A673 (cell line): ENCODE measurements around the gene ABHD16A. TPM values are rescaled to one million over a fixed set of nuclear protein-coding genes. Genes with fewer than 3 reads are reported as not detected.

Experiments
- BruUV-seq: library from RNA; stranded (reverse); fragments of 400-500 nt; replicated peaks from 2 replicates; lab custom pipeline; 2021; lab: Mats Ljungman, UMichigan
- CTCF ChIA-PET: fragments of 300-600 bp; sonication (Branson Sonifier 250); formaldehyde crosslinking; loops from one replicate; lab custom pipeline; 2022; ENCODE audit warnings: antibody characterized with exemption; lab: Charles Lee
- POLR2A ChIA-PET: fragments of 300-600 bp; sonication (Branson Sonifier 250); formaldehyde crosslinking; loops from one replicate; lab custom pipeline; 2022; ENCODE audit warnings: antibody characterized with exemption; ENCODE audit not compliant: low non-redundant PET; lab: Charles Lee
- DNase-seq: peaks from one replicate; pipeline ENCODE4 v3.0.0-alpha.2; 2015; ENCODE audit warnings: low spot score
- H3K27ac ChIP-seq: fragments of 200-600 bp; sonication (generic); 2 replicates; pipeline ENCODE4 v1.5.1; 2016; ENCODE audit warnings: mixed run types, low read depth, mild to moderate bottlenecking, mixed read lengths, antibody characterized with exemption, low read length; ENCODE audit not compliant: poor library complexity, severe bottlenecking
- H3K27me3 ChIP-seq: fragments of 200-600 bp; sonication (generic); replicated peaks from 2 replicates; pipeline ENCODE4 v1.6.1; 2017; ENCODE audit warnings: mixed run types, low read depth, mild to moderate bottlenecking, mixed read lengths, antibody characterized with exemption, low read length; ENCODE audit not compliant: insufficient read depth, poor library complexity
- H3K36me3 ChIP-seq: fragments of 200-600 bp; sonication (generic); 2 replicates; pipeline ENCODE4 v1.6.1; 2016; ENCODE audit warnings: mixed run types, mild to moderate bottlenecking, mixed read lengths, antibody characterized with exemption, low read length; ENCODE audit not compliant: insufficient read depth, poor library complexity, severe bottlenecking
- H3K4me1 ChIP-seq: fragments of 200-600 bp; sonication (generic); 2 replicates; pipeline ENCODE4 v1.6.1; 2017; ENCODE audit warnings: mixed run types, mild to moderate bottlenecking, mixed read lengths, antibody characterized with exemption, low read length; ENCODE audit not compliant: insufficient read depth, poor library complexity, severe bottlenecking
- H3K4me3 ChIP-seq: fragments of 200-600 bp; sonication (generic); 2 replicates; pipeline ENCODE4 v1.5.1; 2016; ENCODE audit warnings: low read depth, mixed run types, mild to moderate bottlenecking, mixed read lengths, low read length; ENCODE audit not compliant: poor library complexity, severe bottlenecking
- H3K9me3 ChIP-seq: fragments of 200-600 bp; sonication (generic); 2 replicates; pipeline ENCODE4 v1.6.1; 2016; ENCODE audit warnings: mixed run types, low read depth, mild to moderate bottlenecking, mixed read lengths, antibody characterized with exemption, low read length; ENCODE audit not compliant: poor library complexity, severe bottlenecking
- EZH2 ChIP-seq: fragments of 200-600 bp; sonication (generic); IDR thresholded peaks from 2 replicates; pipeline ENCODE4 v1.6.1; 2017; ENCODE audit warnings: borderline replicate concordance, low read depth, mild to moderate bottlenecking, mixed read lengths, antibody characterized with exemption, low read length; ENCODE audit not compliant: poor library complexity, severe bottlenecking
- intact Hi-C: fragments of 100-400 bp; cut with micrococcal nuclease; formaldehyde crosslinking; loops from one replicate; pipeline ENCODE4 v1.10.0; 2022; ENCODE audit not compliant: unreplicated experiment
- total RNA-seq: library from RNA; stranded (reverse); gene quantifications from 2 replicates; pipeline ENCODE4 v1.2.3, GENCODE V29; 2021
- TF ChIP-seq, protein P1 (sequence below): fragments of 300-800, 200-600 bp; sonication (generic); conservative IDR thresholded peaks from 2 replicates; pipeline ENCODE4 v1.5.1; 2017; ENCODE audit warnings: low read depth, mild to moderate bottlenecking, antibody characterized with exemption, low read length, moderate library complexity, mixed read lengths

Gene ABHD16A
- total RNA-seq, 1 experiment from 2014 or later, result 45.6 TPM

DNA sequence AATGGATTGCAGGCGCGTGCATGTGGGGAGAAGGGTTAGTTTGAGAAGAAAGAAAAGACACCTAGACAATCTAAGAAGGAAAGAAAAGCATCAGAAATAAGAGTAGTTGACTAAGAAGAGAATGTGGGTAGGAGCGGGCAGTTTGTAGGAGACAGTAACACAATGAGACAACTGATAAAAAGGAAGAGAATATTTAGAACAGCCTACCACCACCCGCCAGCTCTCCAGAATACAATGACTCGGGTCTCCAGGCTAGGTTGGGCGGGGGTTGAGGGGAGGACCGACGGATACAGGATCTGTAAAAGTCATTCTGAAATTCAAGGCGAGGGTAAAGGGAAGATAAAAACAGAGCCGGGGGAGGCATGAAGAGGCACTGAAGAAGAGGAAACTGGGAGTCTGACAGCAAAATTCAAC lies 712 bp downstream of the ABHD16A start:
- no TSS peak for BruUV-seq
- Histone ChIP-seq H3K4me1 (peaks cover 7% of the 10 kb centered on the region), H3K27ac (peak overlapping the region; percentile 97), H3K4me3 (peak overlapping the region; percentile 71), H3K36me3 (no peaks in the 10 kb centered on the region), H3K27me3 (no peaks in the 10 kb centered on the region), H3K9me3 (no peaks in the 10 kb centered on the region)
- intact Hi-C loops, result no loop called here
- ChIA-PET CTCF (no interaction called here), POLR2A (interaction anchor here (0.9 kb wide), 1 partner anchor 1092 kb away, joined by 3 read pairs; no protein-coding TSS in a partner anchor)
- DNase-seq, result no peak
- TF ChIP-seq, protein P1, sequence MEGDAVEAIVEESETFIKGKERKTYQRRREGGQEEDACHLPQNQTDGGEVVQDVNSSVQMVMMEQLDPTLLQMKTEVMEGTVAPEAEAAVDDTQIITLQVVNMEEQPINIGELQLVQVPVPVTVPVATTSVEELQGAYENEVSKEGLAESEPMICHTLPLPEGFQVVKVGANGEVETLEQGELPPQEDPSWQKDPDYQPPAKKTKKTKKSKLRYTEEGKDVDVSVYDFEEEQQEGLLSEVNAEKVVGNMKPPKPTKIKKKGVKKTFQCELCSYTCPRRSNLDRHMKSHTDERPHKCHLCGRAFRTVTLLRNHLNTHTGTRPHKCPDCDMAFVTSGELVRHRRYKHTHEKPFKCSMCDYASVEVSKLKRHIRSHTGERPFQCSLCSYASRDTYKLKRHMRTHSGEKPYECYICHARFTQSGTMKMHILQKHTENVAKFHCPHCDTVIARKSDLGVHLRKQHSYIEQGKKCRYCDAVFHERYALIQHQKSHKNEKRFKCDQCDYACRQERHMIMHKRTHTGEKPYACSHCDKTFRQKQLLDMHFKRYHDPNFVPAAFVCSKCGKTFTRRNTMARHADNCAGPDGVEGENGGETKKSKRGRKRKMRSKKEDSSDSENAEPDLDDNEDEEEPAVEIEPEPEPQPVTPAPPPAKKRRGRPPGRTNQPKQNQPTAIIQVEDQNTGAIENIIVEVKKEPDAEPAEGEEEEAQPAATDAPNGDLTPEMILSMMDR, result no peak
- no peak for TF ChIP-seq EZH2

DNA sequence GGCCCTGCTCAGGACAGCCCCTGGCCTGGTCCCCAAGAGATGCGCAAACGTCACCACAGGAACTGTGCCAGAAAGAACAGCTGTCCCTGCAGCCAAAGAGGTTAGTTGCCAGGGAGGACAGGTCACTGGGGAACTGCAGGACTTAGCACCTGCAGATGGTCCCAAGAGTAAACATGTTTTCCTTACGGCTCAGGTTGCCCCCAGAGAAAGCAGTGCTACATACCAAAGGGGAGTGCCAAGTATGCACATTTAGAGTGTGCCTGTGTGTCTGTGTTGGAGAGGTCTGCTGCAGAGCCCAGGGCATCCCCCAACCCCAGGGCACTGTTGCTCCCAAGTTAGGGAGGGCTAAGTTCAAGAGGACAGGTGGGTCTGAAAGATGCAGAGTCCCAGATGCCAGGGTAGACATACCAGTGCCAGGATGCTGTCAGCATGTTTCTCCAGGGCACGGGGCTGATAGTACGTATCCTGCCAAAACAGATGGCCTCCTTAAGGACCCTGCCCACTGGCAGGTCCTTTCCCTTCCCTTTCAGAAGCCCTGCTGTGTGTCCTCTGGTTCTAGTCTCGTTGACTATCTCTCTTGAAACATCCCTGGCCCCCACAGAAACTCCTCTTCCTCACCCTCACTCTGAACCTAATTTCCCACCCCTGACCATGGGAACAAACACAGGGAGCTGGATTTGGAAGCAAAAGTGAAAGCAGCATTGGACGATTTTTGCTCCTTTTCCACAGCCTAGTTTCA lies 1.3 kb downstream of the ABHD16A start:
- ChIA-PET CTCF (no interaction called here), POLR2A (interaction anchor here (0.9 kb wide), 1 partner anchor 1093 kb away, joined by 3 read pairs; no protein-coding TSS in a partner anchor)
- TF ChIP-seq, protein P1, result no peak
- no peak for TF ChIP-seq EZH2
- no peak for DNase-seq
- Histone ChIP-seq H3K27ac (peak overlapping the region; percentile 97), H3K9me3 (no peaks in the 10 kb centered on the region), H3K4me3 (peak overlapping the region; percentile 71), H3K27me3 (no peaks in the 10 kb centered on the region), H3K36me3 (peaks cover 4% of the 10 kb centered on the region), H3K4me1 (peaks cover 7% of the 10 kb centered on the region)
- intact Hi-C loops, result no loop called here
- TSS peak; percentile 57 for BruUV-seq

DNA sequence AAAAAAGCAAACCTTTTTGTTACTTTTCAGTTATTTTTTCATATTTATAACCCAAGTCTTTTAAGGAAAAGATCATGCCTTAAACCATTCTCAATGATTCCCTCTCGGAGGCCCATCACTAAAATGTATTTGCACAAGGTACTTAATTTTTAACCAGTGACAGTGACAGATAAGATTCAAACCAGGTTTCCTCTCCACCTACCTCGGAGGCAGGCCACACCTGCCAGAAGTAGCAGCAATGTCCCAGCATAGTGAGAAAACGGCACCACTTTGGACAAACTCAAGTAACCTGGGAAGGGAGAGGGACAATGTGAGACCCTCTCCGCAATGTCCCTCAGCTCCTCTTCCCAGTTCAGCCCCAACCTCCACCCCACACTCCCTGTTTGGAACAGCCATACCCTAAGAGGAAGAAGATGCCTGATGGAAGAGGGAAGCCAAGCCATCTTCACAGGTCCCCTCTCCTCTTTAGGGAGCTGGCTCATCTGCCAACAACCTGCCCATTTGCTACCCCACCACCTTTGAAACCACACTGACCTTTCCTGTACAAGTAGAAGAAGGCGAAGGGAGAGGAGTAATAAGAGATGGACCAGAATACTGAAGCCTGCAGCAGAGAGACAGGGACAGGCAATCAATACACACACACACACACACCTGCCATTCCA lies 2.3 kb downstream of the ABHD16A start:
- Histone ChIP-seq H3K9me3 (no peaks in the 10 kb centered on the region), H3K4me3 (no peak overlapping the region), H3K27me3 (no peaks in the 10 kb centered on the region), H3K27ac (no peak overlapping the region), H3K36me3 (peaks cover 10% of the 10 kb centered on the region), H3K4me1 (peaks cover 7% of the 10 kb centered on the region)
- intact Hi-C loops, result no loop called here
- DNase-seq, result no peak
- TF ChIP-seq, protein P1, result no peak
- ChIA-PET CTCF (no interaction called here), POLR2A (no interaction called here)
- no TSS peak for BruUV-seq
